ENCODE results near the gene LRWD1.
A peak's percentile ranks its signal among the peaks of the same experiment; 100 is the strongest.

Gene LRWD1

DNA sequence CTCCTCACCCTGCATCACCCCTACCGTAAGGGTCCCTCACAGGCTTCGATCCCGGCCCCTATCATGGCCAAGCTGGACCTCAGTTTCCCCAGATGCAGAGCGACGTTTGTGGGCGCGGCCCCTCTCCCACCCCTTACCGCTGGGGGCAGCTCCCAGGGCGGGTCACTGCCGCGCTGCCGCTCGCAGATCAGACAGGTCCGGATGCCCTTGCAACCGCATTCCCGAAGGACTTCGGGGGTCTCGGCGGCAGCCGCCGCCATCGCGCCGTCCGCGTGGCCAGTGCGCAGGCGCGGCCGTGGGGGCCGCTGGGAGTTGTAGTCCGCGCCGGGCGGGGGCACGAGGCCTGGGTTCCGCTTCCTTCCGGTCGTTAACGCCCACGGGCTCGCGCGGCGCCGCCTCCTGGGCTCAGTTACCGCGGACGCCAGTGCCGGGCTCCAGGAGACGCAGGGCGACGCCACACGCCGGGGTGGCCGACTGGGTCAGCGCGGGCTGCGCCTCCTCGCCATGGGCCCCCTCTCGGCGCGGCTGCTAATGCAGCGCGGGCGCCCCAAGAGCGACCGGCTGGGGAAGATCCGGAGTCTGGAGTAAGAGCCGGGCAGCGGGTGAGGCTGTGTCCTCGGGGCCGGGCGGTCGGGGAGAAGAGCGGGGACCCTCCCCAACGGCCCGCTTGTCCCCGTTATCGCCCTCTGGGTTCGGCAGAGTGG lies at the start of gene LRWD1, which contains the start of gene ALKBH4:
Gene LRWD1 (plus strand): TSS at position 408 of the 704 bp plus-strand sequence. CDS start 97 bp downstream, at position 505.
Gene ALKBH4 (minus strand): TSS at position 287 of the 704 bp plus-strand sequence. CDS start 27 bp downstream, at position 260.
- DNase-seq: peak; percentile 77

DNA sequence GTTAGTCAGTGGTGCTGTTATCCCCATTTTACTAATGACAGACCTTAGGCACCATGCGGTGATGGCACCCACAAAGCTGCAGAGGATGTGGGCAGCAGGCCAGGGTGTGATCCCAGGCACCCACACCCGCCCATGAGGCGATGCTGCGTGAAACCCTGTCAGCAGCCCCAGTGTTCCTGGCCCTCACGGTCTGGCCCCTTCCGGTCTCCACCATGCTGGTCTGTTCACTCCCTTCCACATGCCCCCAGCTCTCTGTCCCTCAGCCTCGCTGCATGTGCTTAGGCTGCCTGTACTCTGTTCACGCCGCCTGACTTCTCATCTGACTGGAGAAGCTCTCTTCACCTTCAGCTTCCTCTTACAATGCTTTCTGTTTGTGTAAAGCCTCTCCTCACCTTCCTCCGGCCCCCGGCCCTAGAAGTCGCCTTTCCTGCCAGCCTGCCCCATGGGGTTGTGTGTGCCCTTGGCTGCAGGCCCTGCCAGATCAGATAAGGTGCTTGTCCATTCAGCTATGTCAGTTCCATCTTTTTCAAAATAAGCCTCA lies 49.0 kb upstream of the LRWD1 start:
- no peak for DNase-seq

DNA sequence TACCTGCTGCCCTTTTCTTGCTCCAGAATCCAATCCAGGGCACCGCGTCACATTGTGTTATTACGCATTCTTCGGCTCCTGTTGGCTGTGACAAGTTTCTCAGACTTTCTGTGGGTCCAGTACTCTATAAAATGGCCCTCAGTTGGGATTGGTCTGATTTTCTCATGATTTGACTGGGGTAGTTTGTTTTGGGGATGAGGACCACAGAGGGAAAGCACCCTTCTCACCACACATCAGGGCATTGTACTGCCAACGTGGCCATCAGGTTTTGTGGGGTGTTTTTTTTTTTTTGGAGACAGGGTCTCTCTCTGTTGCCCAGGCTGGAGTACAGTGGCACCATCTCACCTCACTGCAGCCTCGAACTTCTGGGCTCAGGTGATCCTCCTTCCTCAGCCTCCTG lies 48.4 kb upstream of the LRWD1 start:
- no peak for DNase-seq

DNA sequence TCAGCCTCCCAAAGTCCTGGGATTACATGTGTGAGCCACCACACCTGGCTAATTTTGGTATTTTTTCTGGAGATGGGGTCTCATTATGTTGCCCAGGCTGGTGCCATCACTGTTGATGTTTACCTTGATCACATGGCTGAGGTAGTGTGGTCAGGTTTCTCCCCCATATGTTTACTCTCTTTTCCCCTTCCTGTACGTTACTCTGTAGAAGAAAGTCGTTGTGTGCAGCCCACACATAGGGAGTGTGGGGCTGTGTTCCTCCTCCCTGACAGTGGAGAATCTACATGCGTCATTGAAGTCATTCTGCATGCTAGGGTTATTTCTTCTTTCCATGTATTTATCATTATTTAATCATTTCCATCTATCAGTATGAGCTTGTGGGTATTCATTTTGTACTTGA lies 47.7 kb upstream of the LRWD1 start:
- DNase-seq: no peak

DNA sequence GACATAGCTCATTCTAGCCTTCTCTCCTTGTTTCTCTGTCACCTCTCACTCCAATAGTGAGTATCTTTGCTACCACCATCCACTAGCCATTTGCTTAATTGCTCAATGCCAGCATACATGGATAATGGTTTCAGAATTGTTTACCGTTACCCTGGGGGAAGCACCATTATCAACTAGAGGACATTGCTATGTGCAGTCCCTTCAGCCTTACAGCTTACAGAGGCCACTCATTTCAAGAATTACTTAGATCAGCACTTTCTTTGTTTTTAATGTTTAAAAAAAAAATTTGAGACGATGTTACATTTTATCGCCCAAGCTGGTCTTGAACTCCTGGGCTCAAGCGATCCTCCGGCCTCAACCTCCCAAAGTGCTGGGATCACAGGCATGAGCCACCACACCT lies 46.2 kb upstream of the LRWD1 start:
- DNase-seq: no peak

DNA sequence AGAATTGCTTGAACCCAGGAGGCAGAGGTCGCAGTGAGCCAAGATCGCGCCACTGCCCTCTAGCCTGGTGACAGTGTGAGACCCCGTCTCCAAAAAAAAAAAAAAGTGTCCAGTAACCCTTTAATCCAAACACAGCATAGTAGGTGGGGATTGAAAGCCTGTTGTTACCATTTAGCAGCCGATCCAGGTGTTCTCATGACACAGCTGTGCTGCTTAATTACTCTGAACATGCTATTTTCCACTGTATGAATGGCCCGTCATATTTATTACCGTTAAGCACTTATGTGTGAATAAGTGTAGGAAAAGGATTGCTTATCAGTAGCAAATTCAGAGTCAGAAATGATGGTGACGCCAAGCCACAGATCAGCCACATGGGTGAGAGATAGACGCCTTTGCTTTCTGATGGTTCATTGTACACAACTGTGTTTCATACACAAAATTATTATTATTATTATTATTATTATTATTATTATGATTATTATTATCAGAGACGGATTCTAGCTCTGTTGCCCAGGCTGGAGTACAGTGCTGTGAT lies 43.0 kb upstream of the LRWD1 start:
- no peak for DNase-seq

DNA sequence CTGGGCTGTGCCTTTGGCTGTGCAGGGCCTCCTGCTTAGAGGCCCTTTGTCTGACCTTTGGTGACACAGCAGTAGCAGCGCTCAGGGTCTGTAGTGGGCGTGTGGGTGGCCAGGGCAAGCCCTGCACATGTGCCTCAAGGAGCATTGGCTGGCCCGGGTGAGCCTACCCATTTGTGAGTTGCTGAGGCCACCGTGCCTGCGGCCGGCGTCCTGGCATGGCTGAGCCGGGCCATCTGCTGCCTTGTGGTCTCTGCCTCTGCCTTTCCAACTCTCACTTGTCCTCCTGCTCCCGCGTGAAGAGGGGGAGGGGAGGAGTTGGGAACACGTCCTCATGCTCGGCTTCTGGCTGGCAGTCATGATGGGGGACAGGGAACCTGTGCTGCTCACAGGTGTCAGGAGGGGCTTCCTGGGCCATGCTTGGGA lies 40.6 kb upstream of the LRWD1 start:
- DNase-seq: no peak

DNA sequence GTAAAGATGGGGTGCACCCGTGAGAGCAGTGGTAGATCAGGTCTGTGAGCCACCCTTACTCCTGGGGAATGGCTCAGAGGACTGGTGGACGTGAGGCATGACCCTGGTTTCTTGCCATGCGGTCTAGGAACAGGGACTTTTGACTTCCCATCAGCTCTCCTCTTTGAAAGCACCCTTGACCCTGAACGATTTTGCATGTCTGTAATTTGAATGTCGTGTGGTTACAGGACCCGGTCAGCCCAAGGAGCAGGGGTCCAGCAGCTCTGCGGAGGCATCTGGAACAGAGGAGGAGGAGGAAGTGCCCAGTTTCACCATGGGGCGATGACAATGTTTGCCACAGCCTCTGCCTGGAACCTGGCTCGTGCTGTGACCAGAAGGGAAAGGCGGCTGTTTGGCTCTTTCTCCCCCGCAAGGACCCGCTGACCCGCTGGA lies 40.0 kb upstream of the LRWD1 start:
- DNase-seq: no peak

DNA sequence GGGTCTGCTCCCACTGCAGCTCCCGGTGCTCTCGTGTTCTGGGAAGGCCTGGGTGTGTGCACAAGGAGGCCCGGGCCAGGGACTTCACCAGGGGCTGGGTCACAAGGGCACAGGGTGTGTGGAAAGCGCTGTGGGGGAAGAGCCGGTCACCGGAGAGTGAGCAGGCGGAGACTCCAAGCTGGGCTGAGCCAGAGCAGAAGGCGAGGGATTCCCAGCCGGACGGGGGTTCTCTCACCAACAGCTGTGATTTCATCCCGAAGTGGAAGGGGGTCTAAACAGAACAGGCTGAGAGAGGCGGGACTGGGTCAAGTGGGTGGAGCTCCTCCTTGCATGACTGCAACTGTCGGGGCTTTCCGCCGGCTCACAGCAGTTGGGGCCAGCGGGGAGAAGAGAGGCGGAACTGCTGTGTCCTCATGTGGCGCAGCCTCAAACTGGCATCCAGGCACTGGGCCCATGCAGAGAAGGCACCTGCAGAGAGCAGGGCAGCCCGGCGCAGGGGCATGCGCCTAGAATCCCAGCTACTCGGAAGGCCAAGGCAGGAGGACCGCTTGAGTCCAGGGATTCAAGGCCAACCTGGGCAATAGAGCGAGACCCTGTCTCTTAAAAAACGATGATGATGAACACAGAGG lies 39.0 kb upstream of the LRWD1 start:
- no peak for DNase-seq

DNA sequence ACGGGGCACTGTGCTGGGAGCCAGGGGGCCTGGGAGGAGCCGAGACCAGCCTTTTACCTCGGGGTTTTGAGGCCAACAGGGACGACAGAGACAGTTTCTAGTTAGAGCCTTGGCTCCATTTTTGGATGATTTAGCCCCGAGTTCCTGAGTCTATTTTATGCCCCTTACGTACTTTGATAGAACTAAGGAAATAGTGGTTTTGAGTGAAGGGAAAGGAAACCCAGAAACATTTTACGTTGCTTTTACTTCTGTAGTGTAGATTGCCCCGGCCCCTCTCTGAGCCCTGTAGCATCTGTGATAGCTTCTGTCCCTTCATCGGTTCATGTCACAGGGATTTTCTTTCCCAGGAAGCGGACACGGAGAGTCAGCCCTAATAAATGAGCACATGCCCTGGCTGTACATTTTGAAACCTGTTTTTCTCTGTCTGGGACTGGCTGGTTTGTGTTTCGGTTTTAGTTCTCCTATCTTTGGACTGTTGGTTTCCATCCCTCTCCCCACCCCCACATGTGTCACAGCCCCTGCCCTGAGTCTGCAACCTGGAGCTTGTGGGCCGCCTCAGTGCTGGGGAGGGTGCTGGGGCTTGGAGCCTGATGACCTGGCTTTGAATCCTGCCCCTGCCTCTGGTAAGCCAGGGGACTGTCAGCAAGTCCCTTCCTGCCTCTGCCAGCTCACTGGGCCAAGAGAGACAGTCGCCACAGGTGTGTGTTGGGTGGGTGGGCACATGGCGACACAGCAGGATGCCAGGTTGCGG lies 38.3 kb upstream of the LRWD1 start:
- DNase-seq: no peak

DNA sequence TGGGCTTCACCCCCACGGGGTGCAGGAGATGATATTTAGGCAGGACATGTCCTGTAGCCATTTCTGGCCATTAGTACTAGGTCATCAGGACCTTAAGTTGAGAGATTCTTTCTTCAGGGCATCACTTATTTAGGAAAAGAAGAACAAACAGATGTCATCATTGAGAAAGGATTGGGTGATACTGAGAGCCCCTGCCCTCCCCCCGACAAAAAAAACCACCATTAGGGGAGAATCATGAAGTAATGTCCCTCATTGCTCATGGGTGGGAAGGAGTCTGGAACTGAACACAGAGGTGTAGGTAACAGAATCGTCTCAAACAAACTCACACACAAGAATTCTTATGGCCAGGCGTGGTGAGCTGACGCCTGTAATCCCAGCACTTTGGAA lies 37.8 kb upstream of the LRWD1 start:
- DNase-seq: no peak

DNA sequence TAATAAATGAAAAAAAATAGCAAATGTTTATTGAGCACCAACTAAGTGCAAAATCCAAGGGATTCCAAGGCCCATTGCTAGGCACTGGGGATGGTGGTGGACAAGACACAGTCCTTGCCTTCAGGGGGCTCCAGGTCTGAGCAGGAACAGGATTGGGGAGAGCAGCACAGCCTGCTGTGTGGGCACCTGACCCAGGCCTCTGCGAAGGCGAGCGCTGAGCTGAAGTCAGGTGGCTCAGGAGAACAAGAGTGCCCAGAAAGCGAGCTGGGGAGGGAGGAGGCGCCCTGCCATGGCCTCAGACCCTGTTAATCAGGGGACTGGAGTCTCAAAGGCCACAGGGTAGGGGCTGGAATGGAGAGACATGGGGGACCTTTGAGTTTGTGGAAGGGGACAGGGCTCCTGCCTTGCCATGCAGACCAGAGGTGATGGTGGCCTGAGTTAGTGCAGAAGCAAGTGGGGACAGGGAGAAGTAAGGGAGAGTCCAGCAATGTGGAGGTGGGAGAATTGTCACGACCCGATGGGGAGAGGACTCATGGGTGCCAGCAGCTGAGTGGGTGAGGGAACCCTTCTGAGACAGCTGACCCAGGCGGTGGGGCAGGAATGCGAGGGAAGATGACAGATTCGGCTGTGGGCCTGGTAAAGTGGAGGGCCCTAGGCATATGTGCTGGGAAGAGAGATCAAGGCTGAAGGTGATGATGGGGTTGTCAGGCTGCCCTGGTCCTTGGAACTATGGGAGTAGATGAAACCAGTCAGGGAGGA lies 35.5 kb upstream of the LRWD1 start:
- no peak for DNase-seq

DNA sequence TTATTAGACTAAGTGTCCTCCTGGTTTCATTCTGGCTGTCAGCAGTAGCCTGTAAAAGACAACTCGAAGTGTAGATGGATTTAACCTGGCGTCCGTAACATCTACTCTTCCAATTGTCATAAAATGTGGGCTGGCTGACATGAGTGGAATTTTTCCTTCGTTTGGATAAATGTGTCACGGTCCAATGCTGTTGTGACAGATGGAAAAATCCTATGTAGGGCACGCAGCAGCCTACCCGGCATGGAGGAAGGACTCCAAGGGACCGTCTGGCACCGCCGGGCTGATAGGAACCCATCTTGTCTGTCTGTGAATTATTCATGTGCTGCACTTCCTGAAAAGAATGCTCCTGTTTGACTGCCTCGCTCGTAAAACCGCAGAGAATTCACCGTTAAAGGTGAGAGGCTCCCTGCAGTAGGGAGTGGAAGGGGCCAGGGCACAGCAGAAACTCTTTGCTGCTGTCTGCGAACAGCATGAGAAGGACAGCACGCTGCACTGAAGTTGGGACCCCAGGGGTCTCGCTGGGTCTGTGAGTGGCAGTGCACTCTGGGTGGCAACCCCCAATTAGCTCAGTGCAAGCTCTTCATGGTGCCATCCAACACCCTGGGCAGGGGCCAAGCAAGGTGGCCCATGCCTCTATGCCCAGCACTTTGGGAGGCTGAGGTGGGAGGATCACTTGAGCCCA lies 33.0 kb upstream of the LRWD1 start:
- peak; percentile 75 for DNase-seq

DNA sequence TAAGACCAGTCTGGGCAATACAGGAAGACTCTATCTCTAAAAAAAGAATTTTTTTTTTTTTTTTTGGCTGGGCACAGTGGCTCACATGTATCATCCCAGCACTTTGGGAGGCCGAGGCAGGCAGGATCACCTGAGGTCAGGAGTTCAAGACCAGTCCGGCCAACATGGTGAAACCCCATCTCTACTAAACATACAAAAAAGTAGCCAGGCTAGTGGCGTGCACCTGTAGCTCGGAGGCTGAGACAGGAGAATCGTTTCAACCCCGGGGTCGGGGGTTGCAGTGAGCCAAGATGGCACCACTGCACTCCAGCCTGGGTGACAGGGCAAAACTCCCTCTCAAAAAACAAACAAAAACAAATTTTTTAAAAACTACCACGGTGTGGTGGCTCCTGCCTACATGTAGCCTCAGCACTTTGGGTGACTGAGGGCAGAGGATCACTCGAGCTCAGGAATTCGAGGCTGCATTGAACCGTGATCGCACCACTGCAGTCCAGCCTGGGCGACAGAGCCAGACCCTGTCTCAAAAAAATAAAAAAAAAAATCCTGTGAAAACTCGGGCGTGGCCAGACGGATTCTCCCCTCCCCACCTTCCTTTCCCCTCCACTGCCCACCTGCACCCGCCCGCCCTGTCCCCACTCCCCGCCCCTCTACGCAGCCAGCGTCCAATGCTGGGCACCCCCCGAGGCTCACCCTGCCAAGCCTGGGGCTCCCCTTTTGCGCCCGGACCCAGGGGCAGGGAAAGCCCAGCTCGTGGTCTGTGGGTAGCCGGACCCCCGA lies 32.2 kb upstream of the LRWD1 start:
- DNase-seq: no peak

DNA sequence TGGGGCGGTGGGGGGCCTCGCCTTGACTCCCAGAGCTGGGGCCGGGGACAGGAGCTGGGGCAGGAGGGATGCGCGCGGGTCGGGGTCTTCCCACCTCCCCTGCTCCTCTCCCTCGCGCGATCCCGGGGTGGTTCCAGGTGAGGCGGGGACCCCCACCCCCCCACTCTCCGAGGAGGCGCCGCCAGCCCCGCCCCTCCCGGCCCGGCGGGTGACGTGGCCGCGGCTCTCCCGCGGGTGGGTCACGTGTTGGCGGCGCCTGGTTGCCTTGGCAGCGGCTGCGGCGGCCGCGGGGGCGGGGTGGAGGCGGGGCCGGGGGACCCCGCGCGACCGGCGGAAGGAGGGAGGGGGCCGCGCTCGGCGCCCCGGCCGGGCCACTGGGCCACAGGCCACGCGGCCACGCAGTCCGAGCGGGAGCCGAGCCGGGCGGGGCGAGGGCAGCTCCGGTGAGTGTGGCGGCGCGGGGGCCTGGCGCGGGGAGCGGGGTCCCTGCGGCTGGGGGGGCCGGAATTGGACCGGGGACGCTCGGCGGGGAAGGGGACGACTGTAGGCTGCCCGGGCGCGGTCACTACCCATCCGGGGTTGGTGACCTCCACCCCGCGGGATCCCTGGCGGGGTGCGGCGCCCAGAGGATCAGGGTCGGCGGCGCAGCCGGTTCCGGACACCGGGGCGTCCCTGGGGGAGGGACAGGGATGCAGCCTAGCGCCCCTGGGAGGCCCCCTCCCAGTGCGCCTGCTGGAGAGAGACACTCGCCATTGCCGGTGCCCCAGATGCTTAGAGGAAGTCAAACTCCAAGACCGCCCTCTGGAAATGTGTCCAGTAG lies 31.4 kb upstream of the LRWD1 start, which contains the start of gene ORAI2:
Gene ORAI2 (plus strand): TSS at position 357 of the 820 bp plus-strand sequence. CDS start 5,382 bp downstream, outside the sequence.
- DNase-seq: peak; percentile 31

DNA sequence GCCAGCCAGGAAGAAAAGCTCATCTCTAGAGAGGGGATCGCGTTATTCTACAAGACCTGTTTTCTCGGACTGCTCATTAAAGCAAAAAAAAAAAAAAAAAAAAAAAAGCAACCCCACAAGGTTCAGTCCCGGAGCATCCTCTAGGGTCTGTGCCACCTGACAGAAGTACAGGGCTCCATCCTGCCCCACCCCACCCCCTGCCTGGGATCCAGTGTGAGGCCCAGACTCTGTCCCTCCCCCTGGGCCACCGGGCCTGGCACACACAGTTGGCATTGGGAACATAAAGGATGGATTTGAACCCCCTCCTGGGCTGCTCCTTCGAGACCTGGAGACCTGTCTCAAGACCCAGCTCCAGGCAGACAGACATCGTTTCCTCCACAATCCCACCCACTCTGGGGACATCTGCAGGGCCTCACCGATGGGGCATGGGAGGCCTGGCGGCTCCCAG lies 30.7 kb upstream of the LRWD1 start:
- DNase-seq: no peak

DNA sequence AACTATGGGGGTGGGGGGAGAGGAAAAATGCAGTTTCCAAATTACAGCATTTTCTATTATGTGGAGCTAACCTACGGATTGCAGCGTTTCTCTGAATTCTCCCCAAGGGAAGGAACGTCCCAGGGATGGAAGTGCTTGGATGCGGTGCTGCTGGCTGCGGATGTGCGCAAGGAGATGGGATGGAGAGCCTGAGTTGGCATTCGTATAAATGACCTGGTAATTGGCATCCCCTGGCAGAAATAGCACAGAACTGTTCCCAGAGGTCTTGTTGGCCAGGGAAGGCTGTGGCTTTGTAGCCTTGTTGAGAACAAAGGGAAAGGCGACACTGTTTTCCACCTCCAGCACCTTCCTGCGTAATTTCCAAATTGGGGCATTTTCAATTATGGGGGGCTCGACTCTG lies 28.7 kb upstream of the LRWD1 start:
- no peak for DNase-seq

DNA sequence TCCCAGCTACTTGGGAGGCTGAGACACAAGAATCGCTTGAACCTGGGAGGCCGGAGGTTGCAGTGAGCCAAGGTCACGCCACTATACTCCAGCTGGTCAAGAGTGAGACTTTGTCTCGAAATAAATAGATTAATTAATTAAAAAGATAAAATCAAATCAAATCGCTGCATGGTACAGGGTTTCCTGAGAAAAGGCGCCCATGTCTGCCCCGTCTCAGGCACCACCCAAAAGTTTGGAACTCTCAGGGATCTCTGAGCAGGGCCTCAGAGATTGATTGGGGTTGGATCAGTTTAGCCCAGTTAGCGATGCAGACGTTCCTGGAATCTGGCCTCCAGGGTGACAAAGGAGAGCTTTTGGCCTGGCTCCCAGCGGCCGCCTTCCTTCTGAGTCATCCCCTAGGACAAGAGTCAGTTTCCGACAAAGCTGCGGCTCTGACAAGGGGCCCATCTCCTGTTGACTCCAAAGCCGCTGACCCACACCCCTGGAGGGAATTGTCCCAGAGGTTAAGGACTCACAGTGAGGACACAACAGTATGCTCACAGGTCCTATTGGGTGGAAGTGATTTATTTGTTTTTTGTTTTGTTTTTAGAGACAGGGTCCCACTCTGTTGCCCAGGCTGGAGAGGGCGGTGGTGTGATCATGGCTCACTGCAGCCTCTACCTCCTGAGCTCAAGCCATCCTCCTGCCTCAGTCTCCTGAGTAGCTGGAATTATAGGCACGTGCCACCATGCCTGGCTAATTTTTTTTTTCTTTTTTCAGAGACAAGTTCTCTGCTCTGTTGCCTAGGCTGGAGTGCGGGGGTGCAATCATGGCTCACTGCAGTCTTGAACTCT lies 24.6 kb upstream of the LRWD1 start:
- DNase-seq: peak; percentile 64
